GM23248 (cell line): Measurements from ENCODE around the gene OPN1LW. TPM values are rescaled to one million over a fixed set of nuclear protein-coding genes. Genes with fewer than 3 reads are reported as not detected.
"Not testable (repeated sequence)": the region's sequence is repeated elsewhere in the genome, so short reads cannot be mapped to it uniquely, and the experiment has no call there.

Experiments
- DNase-seq: peaks from one replicate; pipeline ENCODE4 v3.0.0-alpha.2; 2015
- H2AFZ ChIP-seq: fragments of 200-600 bp; sonication (generic); 2 replicates; pipeline ENCODE4 v1.6.1; 2016; ENCODE audit warnings: antibody characterized with exemption
- H3F3A ChIP-seq: fragments of 200-600 bp; sonication (generic); 2 replicates; pipeline ENCODE4 v1.6.1; 2016; ENCODE audit warnings: mild to moderate bottlenecking, antibody characterized with exemption, mixed run types; ENCODE audit not compliant: insufficient read depth
- H3K27ac ChIP-seq: fragments of 200-600 bp; sonication (generic); 2 replicates; pipeline ENCODE4 v1.5.1; 2016; ENCODE audit warnings: mild to moderate bottlenecking
- H3K27me3 ChIP-seq: fragments of 200-600 bp; sonication (generic); replicated peaks from 2 replicates; pipeline ENCODE4 v1.6.1; 2016; ENCODE audit warnings: mild to moderate bottlenecking; ENCODE audit not compliant: insufficient read depth
- H3K36me3 ChIP-seq: fragments of 200-600 bp; sonication (generic); 2 replicates; pipeline ENCODE4 v1.6.1; 2016; ENCODE audit warnings: low read depth, mild to moderate bottlenecking
- H3K4me1 ChIP-seq: fragments of 200-600 bp; sonication (generic); 2 replicates; pipeline ENCODE4 v1.6.1; 2016; ENCODE audit warnings: mild to moderate bottlenecking; ENCODE audit not compliant: insufficient read depth
- H3K4me2 ChIP-seq: fragments of 200-600 bp; sonication (generic); one replicate; pipeline ENCODE4 v1.6.1; 2016; ENCODE audit warnings: mild to moderate bottlenecking; ENCODE audit not compliant: unreplicated experiment
- H3K4me3 ChIP-seq: fragments of 200-600 bp; sonication (generic); 2 replicates; pipeline ENCODE4 v1.5.1; 2016; ENCODE audit warnings: mild to moderate bottlenecking
- H3K79me2 ChIP-seq: fragments of 200-600 bp; sonication (generic); 2 replicates; pipeline ENCODE4 v1.6.1; 2016; ENCODE audit warnings: mild to moderate bottlenecking; ENCODE audit not compliant: insufficient read depth
- H3K9ac ChIP-seq: fragments of 200-600 bp; sonication (generic); 2 replicates; pipeline ENCODE4 v1.6.1; 2016; ENCODE audit warnings: mild to moderate bottlenecking
- H3K9me2 ChIP-seq: fragments of 200-600 bp; sonication (generic); 2 replicates; pipeline ENCODE4 v1.6.1; 2016; ENCODE audit warnings: mixed run types, mild to moderate bottlenecking, moderate library complexity; ENCODE audit not compliant: insufficient read depth
- H3K9me3 ChIP-seq: fragments of 200-600 bp; sonication (generic); one replicate; pipeline ENCODE4 v1.6.1; 2017; ENCODE audit warnings: low read depth
- H4K20me1 ChIP-seq: fragments of 200-600 bp; sonication (generic); 2 replicates; pipeline ENCODE4 v1.6.0; 2016; ENCODE audit not compliant: insufficient read depth
- WGBS, 2 experiments: methylation state at CpG; one replicate each; pipeline ENCODE4 v1.1.6; 2015 to 2017; ENCODE audit warnings: low lambda C conversion rate in 2 of 2, low coverage in 1 of 2; ENCODE audit errors: missing lambda C conversion rate in 2 of 2; 5-methylcytosine and 5-hydroxymethylcytosine counted together
- in situ Hi-C: fragments of 300-500 bp; cut with MboI; formaldehyde crosslinking; loops from 2 replicates; pipeline ENCODE4 v1.15.0; 2020
- polyA plus RNA-seq: library from polyadenylated mRNA; unstranded; fragments of >200 nt; fragmentation: Nextera tagmentation; extraction: Ambion mirVana; gene quantifications from 2 replicates; pipeline ENCODE4 v1.2.1, GENCODE V29; 2016
- total RNA-seq: library from RNA; depleted of rRNA; stranded (reverse); fragments of >200 nt; shearing (Covaris generic); gene quantifications from 2 replicates; pipeline ENCODE4 v1.2.3, GENCODE V29; 2014; rRNA removed

The OPN1LW gene
- total and polyA plus RNA-seq, 2 experiments from 2014 or later: not detected

DNA sequence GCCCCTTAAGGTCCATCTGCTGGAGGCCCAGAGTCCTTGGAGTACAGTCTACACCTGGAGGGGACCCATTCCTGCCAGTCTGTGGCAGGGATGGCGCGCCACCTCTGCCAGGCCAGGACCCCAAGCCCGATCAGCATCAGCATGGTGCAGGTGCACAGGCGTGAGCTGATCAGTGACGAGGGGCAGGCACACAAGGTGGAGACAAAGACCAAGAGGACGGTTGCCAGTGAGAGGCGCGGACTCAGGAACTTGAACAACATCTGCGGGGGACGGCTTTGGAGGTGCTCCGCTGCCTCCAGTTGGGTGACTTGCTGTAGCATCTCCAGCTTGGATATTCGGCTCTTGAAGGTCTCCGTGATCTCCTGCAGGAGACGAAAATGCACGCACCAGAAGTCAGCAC is 52.4 kb downstream of the OPN1LW start:
- H3K4me1 ChIP-seq, H4K20me1 ChIP-seq, in situ Hi-C loops, H3K4me3 ChIP-seq, H3F3A ChIP-seq, H3K9me3 ChIP-seq, H3K79me2 ChIP-seq, H2AFZ ChIP-seq, H3K27me3 ChIP-seq, H3K4me2 ChIP-seq, DNase-seq, H3K9me2 ChIP-seq, H3K27ac ChIP-seq, H3K36me3 ChIP-seq, H3K9ac ChIP-seq: not testable (repeated sequence)
- WGBS, 2 experiments: no CpG with 5 or more reads among the region's 15 CpGs

Other genes with a start within 250 kb of the OPN1LW start
- not detected in 2 replicates for gene AVPR2, start 239.6 kb upstream of the OPN1LW start, total RNA-seq
- not detected in 2 replicates for gene AVPR2, start 239.6 kb upstream of the OPN1LW start, polyA plus RNA-seq
- 2.8 TPM in 1 of 2 replicates, not detected in the other for gene ARHGAP4, start 218.0 kb upstream of the OPN1LW start, total RNA-seq
- 0.43 and 0.45 TPM in 2 replicates for gene ARHGAP4, start 218.0 kb upstream of the OPN1LW start, polyA plus RNA-seq
- gene NAA10, start 209.2 kb upstream of the OPN1LW start, total RNA-seq: 105 and 154 TPM in 2 replicates
- gene NAA10, start 209.2 kb upstream of the OPN1LW start, polyA plus RNA-seq: 161 and 166 TPM in 2 replicates
- 0.11 TPM in 1 of 2 replicates, not detected in the other for gene RENBP, start 199.6 kb upstream of the OPN1LW start, total RNA-seq
- gene RENBP, start 199.6 kb upstream of the OPN1LW start, polyA plus RNA-seq: not detected in 2 replicates
- 24.0 and 26.4 TPM in 2 replicates for gene HCFC1, start 172.4 kb upstream of the OPN1LW start, total RNA-seq
- gene HCFC1, start 172.4 kb upstream of the OPN1LW start, polyA plus RNA-seq: 12.5 and 12.6 TPM in 2 replicates
- gene TMEM187, start 171.5 kb upstream of the OPN1LW start, total RNA-seq: 7.6 and 9.9 TPM in 2 replicates
- 8.5 and 10.0 TPM in 2 replicates for gene TMEM187, start 171.5 kb upstream of the OPN1LW start, polyA plus RNA-seq
- gene IRAK1, start 124.3 kb upstream of the OPN1LW start, total RNA-seq: 45.3 and 54.7 TPM in 2 replicates
- gene IRAK1, start 124.3 kb upstream of the OPN1LW start, polyA plus RNA-seq: 58.7 and 58.8 TPM in 2 replicates
- 16.5 and 16.7 TPM in 2 replicates for gene MECP2, start 46.5 kb upstream of the OPN1LW start, total RNA-seq
- gene MECP2, start 46.5 kb upstream of the OPN1LW start, polyA plus RNA-seq: 10.3 and 13.0 TPM in 2 replicates
- gene OPN1MW, start 38.4 kb downstream of the OPN1LW start, total RNA-seq: not detected in 2 replicates
- not detected in 2 replicates for gene OPN1MW, start 38.4 kb downstream of the OPN1LW start, polyA plus RNA-seq
- gene OPN1MW2, start 75.5 kb downstream of the OPN1LW start, total RNA-seq: not detected in 2 replicates
- gene OPN1MW2, start 75.5 kb downstream of the OPN1LW start, polyA plus RNA-seq: not detected in 2 replicates
- gene OPN1MW3, start 113.3 kb downstream of the OPN1LW start, total RNA-seq: not detected in 2 replicates
- not detected in 2 replicates for gene OPN1MW3, start 113.3 kb downstream of the OPN1LW start, polyA plus RNA-seq
- not detected in 2 replicates for gene TEX28, start 150.9 kb downstream of the OPN1LW start, total RNA-seq
- gene TEX28, start 150.9 kb downstream of the OPN1LW start, polyA plus RNA-seq: not detected in 2 replicates
- not detected in 2 replicates for gene TKTL1, start 151.6 kb downstream of the OPN1LW start, total RNA-seq
- not detected in 2 replicates for gene TKTL1, start 151.6 kb downstream of the OPN1LW start, polyA plus RNA-seq
- 2,857 and 2,903 TPM in 2 replicates for gene FLNA, start 230.4 kb downstream of the OPN1LW start, total RNA-seq
- 1,377 and 1,379 TPM in 2 replicates for gene FLNA, start 230.4 kb downstream of the OPN1LW start, polyA plus RNA-seq
- 39.7 TPM in 2 replicates for gene EMD, start 235.1 kb downstream of the OPN1LW start, total RNA-seq
- gene EMD, start 235.1 kb downstream of the OPN1LW start, polyA plus RNA-seq: 86.6 and 96.0 TPM in 2 replicates